HG03432 (cell line): Measurements from ENCODE around the gene NAA40.
A peak's percentile ranks its signal among the peaks of the same experiment; 100 is the strongest.
"Not testable (repeated sequence)": the region's sequence is repeated elsewhere in the genome, so short reads cannot be mapped to it uniquely, and the experiment has no call there.

ENCODE experiments used
- ATAC-seq: cut with Tn5 transposase; IDR thresholded peaks from one replicate; pipeline ENCODE4 v1.9.1; 2021; ENCODE audit warnings: mild to moderate bottlenecking, moderate library complexity; ENCODE audit not compliant: unreplicated experiment

The NAA40 gene

GRCh38 chr11:63937713-63938478, 906 bp upstream of the NAA40 start:
- peak; percentile 16 for ATAC-seq

DNA sequence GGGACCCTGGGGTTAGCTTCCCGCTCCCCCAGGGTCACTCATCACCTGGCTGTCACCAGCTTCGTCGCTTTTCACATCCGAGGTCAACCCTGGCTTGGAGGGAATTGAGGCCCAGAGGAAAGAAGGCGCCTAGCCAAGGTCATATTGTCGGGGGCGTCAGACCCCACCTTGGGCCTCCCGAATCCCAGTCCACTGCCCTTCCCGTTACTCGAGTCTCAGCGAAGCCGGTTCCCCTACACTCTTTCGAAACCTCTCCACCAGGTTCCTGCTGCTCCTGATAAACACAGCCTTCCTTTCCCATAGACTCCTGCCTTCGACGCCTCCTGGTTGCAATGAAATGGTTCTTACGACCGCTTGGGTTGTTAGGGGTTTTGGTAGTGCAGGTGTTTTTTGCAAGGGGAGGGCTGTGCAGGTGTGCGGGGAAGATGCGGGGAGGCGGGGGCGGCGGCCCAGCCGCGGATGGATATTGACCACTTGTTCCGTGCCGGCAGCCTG, 642 bp downstream of the NAA40 start:
- no peak for ATAC-seq

GRCh38 chr11:63940786-63941185, 2.0 kb downstream of the NAA40 start:
- ATAC-seq: no peak

- no peak for ATAC-seq
Observed at GRCh38 chr11:63941901-63942300, 3.1 kb downstream of the NAA40 start.

DNA sequence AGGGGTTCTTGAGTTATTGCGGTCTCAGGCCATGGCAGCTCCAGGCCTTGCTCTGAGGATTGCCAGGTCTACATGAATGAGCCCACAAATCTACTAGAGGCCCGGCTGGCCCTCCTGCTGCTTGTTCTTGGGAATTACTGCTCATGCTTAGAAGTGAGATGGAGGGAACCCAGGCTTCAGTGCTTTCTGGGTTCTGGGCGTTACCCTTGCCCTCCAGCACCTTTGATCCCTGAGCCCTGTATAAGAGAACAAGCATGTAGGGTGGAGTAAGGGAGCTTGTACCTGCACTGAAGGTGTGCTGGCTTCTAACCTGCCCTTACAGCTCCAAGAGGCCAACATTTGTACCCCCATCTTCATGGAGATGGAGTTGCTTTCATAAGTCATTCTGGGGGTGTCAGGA, 4.0 kb downstream of the NAA40 start:
- no peak for ATAC-seq

DNA sequence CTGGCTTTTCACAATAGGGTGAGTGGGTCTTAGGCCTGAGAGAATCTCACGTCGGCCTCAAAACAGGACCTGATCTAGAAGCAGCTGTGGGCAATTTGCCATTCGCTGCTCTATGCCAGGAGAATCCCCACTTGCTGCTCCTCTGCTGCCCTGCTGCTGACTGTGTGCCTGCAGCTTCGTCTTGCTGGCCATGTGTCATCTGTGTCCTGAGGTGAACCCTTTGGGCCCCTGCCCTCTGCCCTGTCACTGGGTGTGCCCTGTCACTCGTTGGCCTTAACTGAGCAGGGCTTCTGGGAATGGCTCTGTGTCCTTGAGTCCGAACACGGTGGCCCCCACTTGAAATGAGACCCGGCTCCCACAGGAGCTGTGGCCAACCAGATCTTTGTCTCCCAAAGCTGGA, 6.2 kb downstream of the NAA40 start:
- no peak for ATAC-seq

- no peak for ATAC-seq
Observed at GRCh38 chr11:63945477-63946163, 6.8 kb downstream of the NAA40 start.

DNA sequence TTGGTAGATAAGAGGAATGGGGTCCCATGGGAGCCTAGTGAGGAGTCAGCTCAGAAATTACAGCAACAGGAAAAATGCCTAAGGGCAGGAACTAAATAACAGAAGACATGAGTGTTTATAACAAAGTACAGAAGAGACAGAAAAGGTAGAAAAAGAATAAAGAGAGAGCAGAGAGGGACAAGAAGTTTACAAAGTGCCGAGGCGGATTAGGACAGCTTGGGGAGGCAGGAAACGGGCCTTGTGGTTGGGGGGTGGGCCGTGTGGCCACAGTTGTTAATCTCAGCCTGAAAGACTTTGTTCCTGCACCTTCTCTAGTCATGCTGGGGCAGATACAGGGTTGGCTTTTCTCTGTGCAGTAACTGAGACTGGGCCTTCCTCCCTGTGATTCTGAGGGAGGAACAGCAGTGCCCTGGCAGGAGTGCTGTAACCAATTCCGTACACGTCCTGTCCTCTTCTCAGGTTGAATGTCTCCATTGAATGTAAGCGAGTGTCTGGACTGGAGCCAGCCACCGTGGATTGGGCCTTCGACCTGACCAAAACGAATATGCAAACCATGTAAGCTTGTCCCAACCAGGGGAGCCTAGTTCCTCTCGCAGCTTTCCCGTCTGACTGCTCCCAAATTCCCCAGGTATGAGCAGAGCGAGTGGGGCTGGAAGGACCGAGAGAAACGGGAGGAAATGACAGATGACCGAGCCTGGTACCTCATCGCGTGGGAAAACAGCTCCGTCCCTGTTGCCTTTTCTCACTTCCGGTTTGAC, 13.2 kb downstream of the NAA40 start:
- no peak for ATAC-seq

- ATAC-seq: no peak
Observed at GRCh38 chr11:63952570-63952969, 13.8 kb downstream of the NAA40 start.

DNA sequence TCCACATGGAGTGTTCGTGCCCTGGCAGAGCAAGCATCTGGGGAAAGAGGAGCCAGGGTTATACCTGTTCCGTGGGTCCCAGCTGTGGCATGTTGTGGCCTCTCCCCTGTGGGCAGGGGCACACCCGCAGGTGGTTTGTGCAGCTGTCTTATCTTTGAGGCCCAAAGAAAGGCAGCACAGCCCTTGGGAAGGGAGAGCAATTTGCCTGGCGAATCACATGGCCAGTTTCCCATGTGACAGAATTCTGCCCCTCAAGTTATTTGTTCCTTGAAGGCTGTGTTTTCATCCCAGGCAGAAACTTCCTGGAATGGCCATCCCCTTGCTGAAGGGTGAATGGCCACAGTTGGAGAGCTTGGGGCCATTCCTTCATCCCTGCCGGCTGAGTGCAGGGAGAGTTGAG, 19.2 kb downstream of the NAA40 start:
- ATAC-seq: no peak

- no peak for ATAC-seq
Observed at GRCh38 chr11:63961608-63962412, 23.0 kb downstream of the NAA40 start.

- not testable (repeated sequence) for ATAC-seq
Observed at GRCh38 chr11:63963895-63964294, 25.1 kb downstream of the NAA40 start.

- ATAC-seq: no peak
Observed at GRCh38 chr11:63966444-63966843, 27.6 kb downstream of the NAA40 start.

- no peak for ATAC-seq
Observed at GRCh38 chr11:63969461-63969860, 30.7 kb downstream of the NAA40 start.

DNA sequence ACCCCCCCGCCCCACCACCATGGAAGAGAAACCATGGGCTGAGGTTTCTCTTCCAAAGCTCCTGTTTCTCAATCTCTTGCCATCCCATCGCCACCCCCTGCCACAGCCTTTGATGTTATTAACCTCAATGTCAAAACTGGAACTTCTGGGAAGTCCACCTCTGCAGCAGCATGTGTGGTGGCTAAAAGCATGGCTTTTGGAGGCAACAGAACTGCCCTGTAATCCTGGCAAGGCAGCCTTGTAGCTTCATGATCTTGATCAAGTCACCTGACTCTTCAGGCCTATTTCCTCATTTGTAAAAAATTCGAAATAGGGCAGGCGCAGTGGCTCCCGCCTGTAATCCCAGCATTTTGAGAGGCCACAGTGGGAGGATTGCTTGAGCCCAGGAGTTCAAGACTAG, 32.1 kb downstream of the NAA40 start:
- no peak for ATAC-seq

DNA sequence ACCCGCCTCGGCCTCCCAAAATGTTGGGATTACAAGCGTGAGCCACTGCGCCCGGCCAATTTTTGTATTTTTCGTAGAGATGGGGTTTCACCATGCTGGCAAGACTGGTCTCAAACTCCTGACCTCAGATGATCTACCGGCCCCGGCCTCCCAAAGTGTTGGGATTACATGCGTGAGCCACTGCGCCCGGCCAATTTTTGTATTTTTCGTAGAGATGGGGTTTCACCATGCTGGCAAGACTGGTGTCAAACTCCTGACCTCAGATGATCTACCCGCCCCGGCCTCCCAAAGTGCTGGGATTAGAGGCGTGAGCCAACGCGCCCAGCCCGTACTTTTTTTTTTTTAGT, 35.1 kb downstream of the NAA40 start:
- not testable (repeated sequence) for ATAC-seq

DNA sequence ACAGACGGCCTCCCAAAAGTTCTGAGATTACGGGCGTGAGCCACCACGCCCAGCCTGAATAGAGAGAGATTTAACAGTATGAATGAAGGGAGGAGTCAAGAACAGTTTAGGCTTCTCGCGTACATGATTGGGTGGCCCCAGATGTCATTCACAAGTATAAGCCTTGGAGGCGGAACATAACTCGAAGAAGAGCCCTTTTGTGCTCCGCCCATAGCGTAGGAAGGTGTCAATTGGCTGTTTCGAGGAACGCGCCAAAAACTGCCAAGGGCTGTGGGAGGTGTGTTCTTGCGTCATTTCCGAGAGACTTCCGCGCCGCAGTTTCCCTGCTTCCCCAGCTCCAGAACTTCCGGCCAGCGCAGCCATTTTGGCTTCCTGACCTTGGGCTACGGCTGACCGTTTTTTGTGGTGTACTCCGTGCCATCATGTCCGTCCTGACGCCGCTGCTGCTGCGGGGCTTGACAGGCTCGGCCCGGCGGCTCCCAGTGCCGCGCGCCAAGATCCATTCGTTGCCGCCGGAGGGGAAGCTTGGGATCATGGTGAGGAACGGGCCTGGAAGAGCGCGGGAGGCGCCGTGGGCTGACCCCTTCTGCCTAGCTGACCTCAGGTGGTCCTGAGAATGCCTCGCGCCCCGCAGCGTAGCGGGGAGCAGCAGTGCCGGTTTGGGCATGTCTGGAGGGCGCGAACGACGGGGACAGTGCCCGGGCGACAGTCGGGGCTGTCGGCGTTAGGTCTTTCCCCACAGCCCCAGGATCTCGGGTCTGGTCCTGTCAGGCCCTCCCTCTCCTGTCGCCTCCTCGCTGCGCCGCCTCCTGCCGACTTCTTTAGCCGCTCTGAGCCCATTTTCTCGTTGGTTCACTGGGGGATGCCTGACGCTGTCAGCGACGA, 35.7 kb downstream of the NAA40 start, which contains the start of gene COX8A:
Gene COX8A, plus strand, starts transcription at position 362 of the 885 bp plus-strand sequence. Its CDS starts 61 bp downstream, at position 423.
- peak; percentile 95 for ATAC-seq

DNA sequence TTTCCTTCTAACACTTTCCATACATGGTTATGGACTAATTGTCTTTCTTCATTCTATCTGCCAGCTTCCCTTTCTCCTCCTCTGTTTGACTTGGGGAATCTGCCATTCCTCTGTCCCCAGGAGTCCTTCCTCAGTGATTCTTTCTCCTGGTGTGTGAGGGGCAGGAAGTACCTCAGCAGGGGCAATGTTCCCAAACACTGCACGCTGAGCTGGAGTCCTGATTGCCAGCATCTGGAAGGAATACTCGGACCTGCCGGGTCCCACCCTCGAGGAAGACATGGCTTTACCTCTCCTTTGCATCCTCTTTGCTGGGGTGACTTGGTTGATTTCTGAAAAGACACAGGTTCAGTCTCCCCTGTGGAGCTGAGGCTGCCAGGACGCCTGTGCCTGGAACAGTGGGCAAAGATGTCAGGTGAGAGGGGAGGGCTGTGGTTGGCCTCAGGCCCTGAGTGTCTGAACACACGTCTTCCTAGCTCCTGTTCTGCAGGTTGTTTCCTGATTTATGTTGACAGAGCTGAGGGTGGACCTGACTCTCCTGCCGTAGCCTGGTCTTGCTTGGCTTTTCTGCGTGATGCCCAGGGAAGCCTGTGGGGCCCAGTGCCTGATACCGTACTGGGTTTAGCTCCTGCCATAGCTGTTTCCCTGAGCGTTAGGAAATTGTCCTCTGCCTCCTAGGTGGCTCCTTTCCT, 39.9 kb downstream of the NAA40 start:
- no peak for ATAC-seq

DNA sequence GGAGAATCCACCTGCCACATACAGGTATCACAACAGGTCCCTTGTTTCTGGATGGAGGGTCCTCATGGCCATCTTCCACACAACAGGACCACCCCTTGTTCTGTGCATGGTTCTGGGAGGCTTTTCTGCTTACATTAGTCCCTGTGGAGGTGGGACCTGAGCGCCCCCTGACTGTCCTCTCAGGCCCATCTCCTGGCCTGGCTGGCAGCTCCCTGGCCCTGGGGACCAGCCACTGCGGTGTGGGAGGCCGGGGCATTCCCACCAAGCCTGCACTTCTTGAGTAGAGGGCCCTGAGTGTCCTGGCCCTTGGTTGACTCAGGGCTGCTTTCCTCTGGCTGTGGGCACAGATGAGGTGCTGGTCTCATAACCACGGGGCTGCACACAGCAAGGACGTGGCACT, 40.6 kb downstream of the NAA40 start:
- ATAC-seq: no peak
